ENCODE data around the gene PARL.

The PARL gene

GRCh38 chr3:183782576-183783276, 102.0 kb downstream of the PARL start:
- peak in 1 of 4 experiments; percentile 11 for DNase-seq

- DNase-seq: no peak
These were observed 103.4 kb downstream of the PARL start for GRCh38 chr3:183781246-183781645.

GRCh38 chr3:183779896-183780465, 104.7 kb downstream of the PARL start:
- DNase-seq: peak; percentile 87 to 94 (median 92)

All from suppressor macrophage (primary cell).